ENCODE measurements around the gene TGM6.

The TGM6 gene

DNA sequence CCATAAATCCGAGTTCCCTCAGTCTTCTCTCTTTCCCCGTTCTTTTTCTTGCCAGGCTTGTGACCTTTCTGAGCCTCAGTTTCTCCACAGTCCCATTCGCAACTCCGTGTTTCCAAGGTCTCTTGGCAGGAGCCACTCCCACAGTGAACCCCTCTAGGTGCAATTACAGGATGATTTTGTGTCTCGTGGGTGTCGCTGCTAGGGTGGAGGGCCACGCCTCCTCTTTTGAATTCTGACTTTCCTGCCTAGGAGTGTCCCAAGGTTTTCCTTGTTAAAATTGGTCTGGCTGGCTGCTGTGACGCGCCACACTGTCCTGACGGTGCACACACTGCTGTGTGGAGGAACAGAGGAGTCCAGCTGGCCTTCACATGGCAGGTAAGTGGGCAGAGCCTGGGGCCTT is at the start of gene TGM6:
TGM6 (plus strand) TSS at position 301 of the 400 bp plus-strand sequence; CDS start at position 369, 68 bp downstream.
- TF ChIP-seq, protein P1, sequence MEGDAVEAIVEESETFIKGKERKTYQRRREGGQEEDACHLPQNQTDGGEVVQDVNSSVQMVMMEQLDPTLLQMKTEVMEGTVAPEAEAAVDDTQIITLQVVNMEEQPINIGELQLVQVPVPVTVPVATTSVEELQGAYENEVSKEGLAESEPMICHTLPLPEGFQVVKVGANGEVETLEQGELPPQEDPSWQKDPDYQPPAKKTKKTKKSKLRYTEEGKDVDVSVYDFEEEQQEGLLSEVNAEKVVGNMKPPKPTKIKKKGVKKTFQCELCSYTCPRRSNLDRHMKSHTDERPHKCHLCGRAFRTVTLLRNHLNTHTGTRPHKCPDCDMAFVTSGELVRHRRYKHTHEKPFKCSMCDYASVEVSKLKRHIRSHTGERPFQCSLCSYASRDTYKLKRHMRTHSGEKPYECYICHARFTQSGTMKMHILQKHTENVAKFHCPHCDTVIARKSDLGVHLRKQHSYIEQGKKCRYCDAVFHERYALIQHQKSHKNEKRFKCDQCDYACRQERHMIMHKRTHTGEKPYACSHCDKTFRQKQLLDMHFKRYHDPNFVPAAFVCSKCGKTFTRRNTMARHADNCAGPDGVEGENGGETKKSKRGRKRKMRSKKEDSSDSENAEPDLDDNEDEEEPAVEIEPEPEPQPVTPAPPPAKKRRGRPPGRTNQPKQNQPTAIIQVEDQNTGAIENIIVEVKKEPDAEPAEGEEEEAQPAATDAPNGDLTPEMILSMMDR (IDR thresholded peaks at IDR 0.05; ENCODE audit: low read depth, low read length, missing control alignments) = no peak

DNA sequence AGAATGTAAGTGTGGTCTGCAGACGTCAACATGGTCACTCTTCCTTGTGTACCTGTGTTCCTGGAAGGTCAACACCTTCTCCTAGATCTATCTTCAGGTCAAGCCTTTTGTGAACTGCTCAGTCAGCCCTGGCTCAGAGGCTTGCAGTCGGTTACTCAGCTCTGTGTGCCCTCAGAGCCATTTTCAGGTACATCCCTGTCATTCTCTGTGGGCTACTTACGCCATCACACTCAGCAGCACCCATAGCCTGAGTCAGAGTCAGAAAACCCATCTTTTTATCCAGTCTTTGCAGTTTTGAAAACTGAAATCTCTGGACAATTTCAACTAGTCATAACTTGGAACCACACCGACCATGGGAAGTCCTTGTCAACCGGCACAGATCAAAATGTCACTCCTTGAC is 49.6 kb upstream of the TGM6 start:
- DNase-seq (ENCODE audit: low read depth) = no peak
- TF ChIP-seq, protein P1 (IDR thresholded peaks at IDR 0.05; ENCODE audit: low read depth, low read length, missing control alignments) = no peak
- no peak overlapping the region for H3K4me3 ChIP-seq (ENCODE audit: low read depth, low read length)

More for the DNA sequence above, at the start of gene TGM6:
- no peak within 1 kb of the TSS for H3K4me3 ChIP-seq (ENCODE audit: low read depth, low read length)
- no peak for DNase-seq (ENCODE audit: low read depth)

DNA sequence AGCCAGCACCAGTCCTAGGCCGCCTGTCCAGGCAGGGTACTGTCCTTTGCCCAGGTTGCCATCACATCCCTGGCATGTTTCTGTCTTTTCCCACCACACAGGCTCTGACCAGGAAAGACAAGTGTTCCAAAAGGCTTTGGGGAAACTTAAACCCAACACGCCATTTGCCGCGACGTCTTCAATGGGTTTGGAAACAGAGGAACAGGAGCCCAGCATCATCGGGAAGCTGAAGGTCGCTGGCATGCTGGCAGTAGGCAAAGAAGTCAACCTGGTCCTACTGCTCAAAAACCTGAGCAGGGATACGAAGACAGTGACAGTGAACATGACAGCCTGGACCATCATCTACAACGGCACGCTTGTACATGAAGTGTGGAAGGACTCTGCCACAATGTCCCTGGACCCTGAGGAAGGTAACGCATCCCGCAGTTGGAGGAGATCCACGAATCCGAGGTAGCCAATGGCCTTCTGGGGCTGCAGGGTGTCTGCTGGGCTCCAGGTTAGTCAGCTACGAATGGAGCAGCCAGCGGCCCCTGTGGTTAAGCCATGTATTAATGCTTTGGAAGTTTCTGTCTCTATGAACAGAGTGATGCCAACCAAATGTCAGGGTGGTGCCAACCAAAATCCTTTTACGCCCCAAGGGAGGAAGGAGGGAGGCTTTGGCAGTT is 48.7 kb upstream of the TGM6 start:
- TF ChIP-seq, protein P1 (IDR thresholded peaks at IDR 0.05; ENCODE audit: low read depth, low read length, missing control alignments) = no peak
- DNase-seq (ENCODE audit: low read depth) = no peak
- no peak overlapping the region for H3K4me3 ChIP-seq (ENCODE audit: low read depth, low read length)

DNA sequence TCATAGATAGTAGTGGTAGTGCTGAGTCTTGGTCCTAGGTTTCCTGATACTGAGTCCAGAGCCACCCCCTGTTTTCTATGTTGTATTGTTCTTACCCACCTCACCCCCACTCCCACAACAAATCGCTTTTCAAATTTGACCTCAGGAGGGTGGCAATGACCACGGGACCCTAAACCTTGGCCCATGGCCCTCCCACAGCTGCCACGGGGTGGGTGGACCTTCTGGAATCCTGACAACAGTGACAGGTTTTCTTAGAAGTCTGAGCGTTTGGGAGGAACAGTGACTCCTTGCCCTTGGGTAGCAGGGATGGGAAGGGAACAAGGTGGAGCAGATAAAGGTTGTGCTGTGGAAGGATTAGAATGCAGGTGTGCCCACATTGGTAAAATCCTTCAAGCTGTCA is 48.0 kb upstream of the TGM6 start:
- DNase-seq (ENCODE audit: low read depth) = no peak
- TF ChIP-seq, protein P1 (IDR thresholded peaks at IDR 0.05; ENCODE audit: low read depth, low read length, missing control alignments) = no peak
- no peak overlapping the region for H3K4me3 ChIP-seq (ENCODE audit: low read depth, low read length)

DNA sequence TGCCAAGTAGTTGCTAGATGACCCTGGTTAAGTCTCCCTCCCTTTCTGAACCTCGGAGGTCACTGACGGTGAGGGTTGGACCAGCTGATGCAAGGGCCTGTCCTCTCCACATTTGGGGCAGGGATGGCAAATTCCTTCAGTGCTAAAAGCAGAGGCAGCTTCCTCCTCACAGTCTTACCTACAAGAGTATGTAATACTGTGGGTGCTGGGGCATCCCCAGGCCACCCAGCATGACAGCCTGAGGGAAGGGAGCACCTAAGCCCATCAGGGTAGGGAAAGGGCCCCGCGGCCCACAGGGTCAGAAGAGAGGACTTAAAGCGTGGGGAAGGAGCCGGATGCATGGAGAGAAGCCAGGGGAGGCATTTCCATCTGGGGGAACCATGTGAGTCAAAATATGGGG is 46.9 kb upstream of the TGM6 start:
- no peak for DNase-seq (ENCODE audit: low read depth)
- no peak overlapping the region for H3K4me3 ChIP-seq (ENCODE audit: low read depth, low read length)
- TF ChIP-seq, protein P1 (IDR thresholded peaks at IDR 0.05; ENCODE audit: low read depth, low read length, missing control alignments) = no peak

DNA sequence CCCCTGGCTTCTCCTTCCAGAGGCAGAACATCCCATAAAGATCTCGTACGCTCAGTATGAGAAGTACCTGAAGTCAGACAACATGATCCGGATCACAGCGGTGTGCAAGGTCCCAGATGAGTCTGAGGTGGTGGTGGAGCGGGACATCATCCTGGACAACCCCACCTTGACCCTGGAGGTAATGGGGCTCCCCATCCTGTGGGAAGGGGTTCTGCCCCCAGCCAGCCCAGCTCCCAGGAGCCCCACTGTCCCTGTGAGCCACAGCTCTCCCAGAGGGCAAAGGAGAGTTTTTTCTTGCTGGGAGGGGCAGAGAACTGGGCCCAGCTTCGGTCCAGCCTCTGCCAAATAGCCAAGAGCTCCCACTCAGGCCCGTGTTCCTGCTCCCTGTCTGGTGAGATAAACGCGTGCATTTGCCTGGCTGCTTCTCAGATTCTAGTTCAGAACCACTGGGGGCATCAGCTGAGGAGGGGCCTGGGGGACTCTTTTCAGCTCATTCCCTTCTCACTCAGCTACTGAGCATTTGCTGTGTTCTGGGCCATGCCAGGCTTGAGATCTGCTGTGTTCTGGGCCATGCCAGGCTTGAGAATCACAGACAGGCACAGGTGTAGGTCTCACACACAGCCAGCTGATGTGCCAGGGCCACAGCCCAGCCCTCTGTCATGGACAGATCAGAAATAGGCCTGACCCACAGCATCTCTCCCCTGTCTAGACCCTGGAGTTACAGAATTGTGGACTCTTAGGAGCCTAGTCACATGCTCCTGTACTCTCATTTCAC is 45.4 kb upstream of the TGM6 start:
- DNase-seq (ENCODE audit: low read depth) = no peak
- no peak overlapping the region for H3K4me3 ChIP-seq (ENCODE audit: low read depth, low read length)
- TF ChIP-seq, protein P1 (IDR thresholded peaks at IDR 0.05; ENCODE audit: low read depth, low read length, missing control alignments) = no peak
